HEK293T (cell line): ENCODE measurements around the gene PLAAT3.

Experiments
- CTCF ChIA-PET: fragments of 350-600 bp; formaldehyde crosslinking; extraction: SDS; loops from one replicate; lab custom pipeline; 2021; ENCODE audit warnings: antibody characterized with exemption, inconsistent platforms; lab: Yijun Ruan, JAX
- POLR2A ChIA-PET: fragments of 350-600 bp; formaldehyde crosslinking; extraction: SDS; loops from one replicate; lab custom pipeline; 2020; ENCODE audit warnings: antibody characterized with exemption, inconsistent platforms; lab: Yijun Ruan, JAX
- DNase-seq: peaks from one replicate; pipeline ENCODE4 v3.0.0; 2012; ENCODE audit warnings: mixed read lengths; ENCODE audit errors: extremely low spot score
- ARNT ChIP-seq: fragments of 450-650 bp; IDR thresholded peaks from 2 replicates; pipeline ENCODE4 v1.6.1; 2017; ENCODE audit warnings: mild to moderate bottlenecking
- BHLHE40 ChIP-seq: fragments of 450-650 bp; IDR thresholded peaks from 2 replicates; pipeline ENCODE4 v1.6.1; 2016; ENCODE audit warnings: mild to moderate bottlenecking, moderate library complexity, borderline replicate concordance
- CTBP1 ChIP-seq: fragments of 450-650 bp; IDR thresholded peaks from 2 replicates; pipeline ENCODE4 v1.6.1; 2016; ENCODE audit warnings: borderline replicate concordance
- ELF4 ChIP-seq: fragments of 450-650 bp; IDR thresholded peaks from 2 replicates; pipeline ENCODE4 v1.6.1; 2017; ENCODE audit warnings: antibody characterized with exemption
- FOXA1 ChIP-seq: fragments of 450-650 bp; IDR thresholded peaks from 2 replicates; pipeline ENCODE4 v1.6.1; 2016; ENCODE audit warnings: mild to moderate bottlenecking
- FOXK2 ChIP-seq: fragments of 450-650 bp; IDR thresholded peaks from 2 replicates; pipeline ENCODE4 v1.6.1; 2016; ENCODE audit warnings: mild to moderate bottlenecking
- FOXM1 ChIP-seq: fragments of 450-650 bp; IDR thresholded peaks from 2 replicates; pipeline ENCODE4 v1.6.1; 2017; ENCODE audit warnings: mild to moderate bottlenecking, borderline replicate concordance
- HDGF ChIP-seq: fragments of 450-650 bp; IDR thresholded peaks from 2 replicates; pipeline ENCODE4 v1.6.1; 2017; ENCODE audit warnings: antibody characterized with exemption, borderline replicate concordance
- L3MBTL2 ChIP-seq: fragments of 450-650 bp; conservative IDR thresholded peaks from 2 replicates; pipeline ENCODE4 v1.6.1; 2016; ENCODE audit warnings: mild to moderate bottlenecking
- LEF1 ChIP-seq: fragments of 450-650 bp; IDR thresholded peaks from 2 replicates; pipeline ENCODE4 v1.6.1; 2017; ENCODE audit warnings: mild to moderate bottlenecking, borderline replicate concordance
- NFRKB ChIP-seq: fragments of 450-650 bp; IDR thresholded peaks from 2 replicates; pipeline ENCODE4 v1.6.1; 2016; ENCODE audit warnings: mild to moderate bottlenecking, moderate library complexity
- SP1 ChIP-seq: fragments of 450-650 bp; IDR thresholded peaks from 2 replicates; pipeline ENCODE4 v1.6.1; 2017
- SUZ12 ChIP-seq: fragments of 450-650 bp; IDR thresholded peaks from 2 replicates; pipeline ENCODE4 v1.6.1; 2016; ENCODE audit warnings: mild to moderate bottlenecking
- TARDBP ChIP-seq: fragments of 450-650 bp; IDR thresholded peaks from 2 replicates; pipeline ENCODE4 v1.6.1; 2016
- ZNF384 ChIP-seq: fragments of 450-650 bp; IDR thresholded peaks from 2 replicates; pipeline ENCODE4 v1.6.1; 2016
- TF ChIP-seq, protein P1 (sequence below): fragments of 450-650 bp; IDR thresholded peaks from 2 replicates; pipeline ENCODE4 v1.6.1; 2016

Gene PLAAT3

DNA sequence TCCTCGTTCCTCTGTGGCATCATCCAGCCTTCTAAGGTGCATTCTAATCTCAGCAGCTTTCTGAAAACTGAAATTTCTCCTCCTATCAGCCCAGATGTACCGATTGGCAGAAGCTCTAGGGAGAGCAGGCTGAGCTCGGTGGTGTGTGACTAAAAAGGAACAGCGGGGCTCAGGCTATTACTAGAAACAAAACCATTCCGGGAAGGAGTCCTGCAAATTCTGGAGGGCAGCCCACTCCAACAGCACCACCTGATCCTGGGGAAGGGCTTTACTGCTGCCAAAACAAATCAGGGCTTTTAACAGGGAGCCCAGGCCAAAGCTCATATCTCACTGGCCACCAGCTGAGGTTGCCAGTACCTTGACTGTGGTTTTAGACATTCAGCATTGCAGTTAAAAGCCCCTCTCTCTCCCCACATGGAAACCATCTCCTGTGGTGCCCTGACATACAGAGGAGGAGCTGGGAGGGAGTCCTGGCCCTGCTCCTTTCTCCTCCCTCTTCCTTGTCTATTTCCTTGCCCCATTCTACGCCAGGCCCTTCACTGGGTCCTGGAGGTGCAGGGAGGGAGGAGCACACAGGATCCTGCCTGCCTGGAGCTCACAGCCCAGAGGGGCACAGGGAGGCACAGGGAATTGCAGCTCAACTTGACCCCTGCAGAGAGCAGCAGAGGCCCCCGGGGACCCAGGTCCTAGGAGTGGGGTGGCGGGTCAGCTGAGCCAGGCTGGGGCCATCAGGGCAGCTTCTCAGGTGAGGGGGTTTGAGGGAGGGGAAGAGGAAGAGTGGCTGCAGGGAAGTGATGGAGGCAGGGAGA, 76.7 kb downstream of the PLAAT3 start:
- CTCF ChIA-PET = interaction anchor here (1.0 kb wide), 1 partner anchor 58 kb away, joined by 4 read pairs; no protein-coding TSS in a partner anchor
- no peak for DNase-seq
- no peak for TF ChIP-seq SP1
- no peak for TF ChIP-seq HDGF
- no peak for TF ChIP-seq ARNT
- no peak for TF ChIP-seq CTBP1
- TF ChIP-seq FOXM1 = no peak
- TF ChIP-seq LEF1 = no peak
- TF ChIP-seq, protein P1, sequence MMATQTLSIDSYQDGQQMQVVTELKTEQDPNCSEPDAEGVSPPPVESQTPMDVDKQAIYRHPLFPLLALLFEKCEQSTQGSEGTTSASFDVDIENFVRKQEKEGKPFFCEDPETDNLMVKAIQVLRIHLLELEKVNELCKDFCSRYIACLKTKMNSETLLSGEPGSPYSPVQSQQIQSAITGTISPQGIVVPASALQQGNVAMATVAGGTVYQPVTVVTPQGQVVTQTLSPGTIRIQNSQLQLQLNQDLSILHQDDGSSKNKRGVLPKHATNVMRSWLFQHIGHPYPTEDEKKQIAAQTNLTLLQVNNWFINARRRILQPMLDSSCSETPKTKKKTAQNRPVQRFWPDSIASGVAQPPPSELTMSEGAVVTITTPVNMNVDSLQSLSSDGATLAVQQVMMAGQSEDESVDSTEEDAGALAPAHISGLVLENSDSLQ = no peak
- TF ChIP-seq FOXA1 = no peak
- no peak for TF ChIP-seq ZNF384
- POLR2A ChIA-PET = no interaction called here

DNA sequence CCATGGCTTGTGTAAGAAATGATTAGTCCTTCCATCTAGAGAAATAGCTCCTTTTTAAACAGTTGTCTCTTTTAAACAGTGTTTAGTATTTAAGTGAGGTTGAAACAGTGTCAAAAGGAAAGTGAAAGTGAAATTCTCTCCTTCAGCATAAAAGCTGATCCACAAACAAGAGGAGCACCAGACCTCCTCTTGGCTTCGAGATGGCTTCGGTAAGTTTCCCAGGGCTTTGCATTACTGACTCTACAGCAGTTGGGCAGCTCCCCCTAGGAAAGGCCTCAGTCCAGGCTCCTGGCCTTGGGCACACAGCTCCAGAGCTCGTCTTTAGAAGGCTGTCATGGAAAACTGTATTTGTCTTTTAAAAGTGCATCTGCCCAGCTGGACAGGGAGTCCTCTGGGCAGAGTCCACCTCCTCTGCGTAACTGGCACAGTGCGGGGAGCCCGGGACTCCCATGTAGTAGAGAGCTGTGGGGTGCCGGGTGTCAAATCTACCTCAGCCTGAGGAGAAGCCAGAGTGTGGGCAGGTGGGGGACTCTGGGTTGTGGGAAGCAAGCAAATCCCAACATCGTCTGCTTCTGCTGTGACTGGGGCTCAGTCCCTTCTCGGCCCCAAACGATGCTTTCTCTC, 77.5 kb downstream of the PLAAT3 start, which contains the start of gene PLAAT4:
Gene PLAAT4, plus strand, starts transcription at position 140 of the 624 bp plus-strand sequence. Its CDS starts 61 bp downstream, at position 201.
- no peak for TF ChIP-seq SP1
- TF ChIP-seq LEF1 = no peak
- TF ChIP-seq FOXA1 = no peak
- TF ChIP-seq, protein P1 = no peak
- no peak for TF ChIP-seq HDGF
- no peak for TF ChIP-seq NFRKB
- ChIA-PET CTCF (interaction anchor here (0.7 kb wide), 1 partner anchor 74 kb away, joined by 4 read pairs; no protein-coding TSS in a partner anchor), POLR2A (no interaction called here)
- DNase-seq = no peak

DNA sequence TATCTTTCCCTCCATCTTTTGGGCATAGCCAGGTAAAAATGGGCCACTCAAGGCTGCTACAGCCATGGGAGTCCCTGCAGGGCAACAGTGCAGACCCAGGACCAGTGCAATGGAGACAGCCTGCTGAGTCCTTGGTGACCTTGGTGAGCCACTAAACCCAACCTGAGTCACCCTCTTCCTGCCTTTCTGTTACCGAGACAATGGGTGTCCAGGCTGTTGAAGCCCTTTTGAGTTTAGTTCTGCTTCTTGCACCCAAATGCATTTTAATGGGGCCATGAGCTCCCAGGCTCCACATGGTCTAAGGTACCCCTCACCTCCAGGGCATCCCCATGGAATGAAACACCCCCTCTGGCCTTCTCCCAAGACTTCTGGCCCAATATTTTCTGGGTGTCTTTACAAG, 78.5 kb downstream of the PLAAT3 start:
- ChIA-PET CTCF (no interaction called here), POLR2A (no interaction called here)
- DNase-seq = no peak
- TF ChIP-seq FOXK2 (no peak), SUZ12 (no peak), CTBP1 (no peak), SP1 (no peak), ARNT (no peak), TARDBP (no peak), BHLHE40 (no peak), HDGF (no peak), LEF1 (no peak), ELF4 (no peak), L3MBTL2 (no peak), FOXA1 (no peak), ZNF384 (no peak)
- TF ChIP-seq, protein P1 = no peak

DNA sequence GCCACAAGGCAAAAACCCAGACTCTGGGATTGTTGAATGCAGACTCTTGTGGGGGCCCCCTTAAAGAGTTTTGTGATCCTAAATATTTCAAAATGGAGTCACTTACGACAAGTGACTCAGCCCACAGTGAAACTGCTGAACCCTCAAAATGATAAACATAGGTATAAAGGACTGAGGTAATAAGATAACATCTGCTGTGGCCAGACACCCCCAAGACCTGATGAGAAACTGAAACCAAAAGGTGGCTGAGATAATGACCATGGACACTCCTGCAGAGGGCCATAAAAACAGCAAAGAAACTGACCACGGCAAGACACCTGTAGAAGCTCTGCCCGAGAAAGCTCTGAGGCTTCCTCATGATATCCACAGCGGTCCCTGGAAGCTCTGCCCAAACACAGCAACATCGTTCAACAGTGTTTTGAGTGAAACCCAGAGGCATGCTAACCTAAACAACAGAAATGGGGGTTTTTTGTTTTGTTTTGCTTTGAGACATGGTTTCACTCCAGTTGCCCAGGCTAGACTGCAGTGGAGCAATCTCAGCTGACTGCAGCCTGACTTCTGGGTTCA, 79.3 kb downstream of the PLAAT3 start:
- CTCF ChIA-PET = no interaction called here
- POLR2A ChIA-PET = no interaction called here
- DNase-seq = no peak
- TF ChIP-seq BHLHE40 (no peak), ELF4 (no peak), FOXK2 (no peak), L3MBTL2 (no peak), TARDBP (no peak), SP1 (no peak), SUZ12 (no peak), FOXA1 (no peak), LEF1 (no peak), ARNT (no peak), ZNF384 (no peak), CTBP1 (no peak)

DNA sequence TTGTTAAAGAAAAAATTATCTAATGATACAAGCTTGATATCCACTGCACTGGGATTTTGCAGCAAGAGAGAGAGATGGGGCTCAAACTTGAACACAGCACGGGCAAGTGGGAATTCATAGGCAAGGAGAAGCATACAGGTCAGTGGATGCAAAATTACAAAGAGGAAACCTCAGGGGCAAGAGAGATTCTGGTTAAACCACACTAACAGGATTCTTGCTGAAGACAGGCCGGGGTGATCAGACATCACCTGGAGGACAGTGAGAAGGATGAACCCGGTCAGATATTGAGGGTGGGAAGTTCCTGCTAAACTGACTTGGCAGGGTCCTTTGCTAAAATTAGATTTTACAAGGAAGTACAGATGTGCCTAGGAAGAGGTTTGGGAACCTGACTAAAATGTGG, 80.2 kb downstream of the PLAAT3 start:
- TF ChIP-seq FOXA1 (no peak), FOXK2 (no peak), CTBP1 (no peak), TARDBP (no peak)
- POLR2A ChIA-PET = no interaction called here
- no peak for DNase-seq
- CTCF ChIA-PET = interaction anchor here (1.1 kb wide), 1 partner anchor 26 kb away, joined by 3 read pairs; no protein-coding TSS in a partner anchor

DNA sequence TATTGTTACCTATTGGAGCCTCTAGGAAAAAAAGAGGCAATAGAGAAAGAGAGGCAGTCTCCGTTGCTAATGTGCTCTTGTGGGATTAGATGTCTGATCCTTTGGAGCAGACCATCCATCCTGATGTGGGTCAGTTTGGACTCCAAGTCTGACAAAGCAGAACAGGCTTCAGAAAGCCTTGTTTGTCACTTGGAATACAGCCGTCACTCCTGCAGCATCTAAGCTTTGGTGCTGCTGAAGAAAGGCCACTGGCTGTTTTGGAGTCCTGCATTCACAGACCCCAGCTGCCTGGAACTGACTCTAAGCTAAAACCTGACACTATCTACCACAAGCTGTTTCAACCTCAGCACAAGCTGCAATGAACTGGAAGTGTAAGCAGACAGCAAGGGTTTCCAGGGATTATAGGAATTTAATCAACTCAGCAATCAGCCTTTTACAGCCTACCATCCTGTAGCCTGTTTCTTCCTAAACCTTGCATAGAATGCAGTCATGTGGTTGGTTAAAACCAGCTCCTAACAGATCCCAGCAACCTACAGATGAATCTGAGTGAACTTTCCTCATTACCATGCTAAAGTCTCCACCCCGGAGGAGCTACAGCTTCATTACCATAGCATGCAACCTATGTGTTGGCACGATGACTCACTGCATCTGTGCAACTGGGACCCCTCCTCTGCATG, 81.3 kb downstream of the PLAAT3 start:
- ChIA-PET CTCF (interaction anchor here (1.1 kb wide), 1 partner anchor 25 kb away, joined by 3 read pairs; no protein-coding TSS in a partner anchor), POLR2A (no interaction called here)
- no peak for TF ChIP-seq L3MBTL2
- no peak for TF ChIP-seq LEF1
- TF ChIP-seq SUZ12 = no peak
- no peak for TF ChIP-seq NFRKB
- no peak for TF ChIP-seq FOXK2
- TF ChIP-seq ELF4 = no peak
- no peak for TF ChIP-seq ZNF384
- TF ChIP-seq FOXA1 = no peak
- no peak for TF ChIP-seq BHLHE40
- no peak for TF ChIP-seq ARNT
- TF ChIP-seq TARDBP = no peak
- no peak for TF ChIP-seq FOXM1
- DNase-seq = no peak
